Central memory CD8-positive, alpha-beta T cell (primary cell): Measurements from ENCODE around the gene TSPAN18.

Experiments
- ATAC-seq: fragments of 150-1000 bp; cut with Tn5 transposase; replicated peaks from 2 replicates; pipeline ENCODE4 v1.10.0; 2022; ENCODE audit warnings: mild to moderate bottlenecking, moderate FRiP score, moderate number of reproducible peaks; ENCODE audit not compliant: poor library complexity, severe bottlenecking; ENCODE audit errors: extremely low read depth
- DNase-seq, 2 donors: peaks; one replicate each; pipeline ENCODE4 v3.0.0; 2021; ENCODE audit warnings: low spot score in 2 of 2
- H3K27ac Mint-ChIP-seq: one replicate; pipeline ENCODE4 v1.8.0; 2022; ENCODE audit warnings: low read depth, mild to moderate bottlenecking, moderate library complexity, mixed read lengths
- H3K27me3 Mint-ChIP-seq: one replicate; pipeline ENCODE4 v1.8.0; 2022; ENCODE audit warnings: mixed read lengths
- H3K36me3 Mint-ChIP-seq: one replicate; pipeline ENCODE4 v1.8.0; 2022; ENCODE audit warnings: mild to moderate bottlenecking, moderate library complexity, mixed read lengths; ENCODE audit not compliant: insufficient read depth
- H3K4me1 Mint-ChIP-seq: one replicate; pipeline ENCODE4 v1.8.0; 2022; ENCODE audit warnings: mixed read lengths
- H3K4me3 Mint-ChIP-seq: one replicate; pipeline ENCODE4 v1.8.0; 2022; ENCODE audit warnings: mild to moderate bottlenecking, moderate library complexity, mixed read lengths
- H3K9me3 Mint-ChIP-seq: one replicate; pipeline ENCODE4 v1.8.0; 2022; ENCODE audit warnings: mixed read lengths

The TSPAN18 gene

GRCh38 chr11:44839458-44840084 is 112.8 kb downstream of the TSPAN18 start:
- no peaks in the 10 kb centered on the region for H3K27me3 Mint-ChIP-seq
- no peak overlapping the region for H3K4me3 Mint-ChIP-seq
- DNase-seq (no peak), ATAC-seq (no peak)
- no peaks in the 10 kb centered on the region for H3K36me3 Mint-ChIP-seq
- H3K9me3 Mint-ChIP-seq: no peaks in the 10 kb centered on the region
- no peaks in the 10 kb centered on the region for H3K4me1 Mint-ChIP-seq
- H3K27ac Mint-ChIP-seq: no peak overlapping the region

GRCh38 chr11:44840085-44840478 is 113.3 kb downstream of the TSPAN18 start:
- no peak for DNase-seq
- Mint-ChIP-seq H3K9me3 (no peaks in the 10 kb centered on the region), H3K4me3 (no peak overlapping the region), H3K4me1 (no peaks in the 10 kb centered on the region), H3K27ac (no peak overlapping the region), H3K36me3 (no peaks in the 10 kb centered on the region), H3K27me3 (no peaks in the 10 kb centered on the region)
- ATAC-seq: no peak

GRCh38 chr11:44840521-44841251 is 113.9 kb downstream of the TSPAN18 start:
- Mint-ChIP-seq H3K4me3 (no peak overlapping the region), H3K27ac (no peak overlapping the region), H3K4me1 (no peaks in the 10 kb centered on the region), H3K27me3 (no peaks in the 10 kb centered on the region), H3K36me3 (no peaks in the 10 kb centered on the region), H3K9me3 (no peaks in the 10 kb centered on the region)
- DNase-seq: no peak
- no peak for ATAC-seq

GRCh38 chr11:44842220-44842619 is 115.5 kb downstream of the TSPAN18 start:
- ATAC-seq: no peak
- Mint-ChIP-seq H3K4me3 (no peak overlapping the region), H3K4me1 (no peaks in the 10 kb centered on the region), H3K36me3 (no peaks in the 10 kb centered on the region), H3K27me3 (no peaks in the 10 kb centered on the region), H3K9me3 (peaks cover 5% of the 10 kb centered on the region), H3K27ac (no peak overlapping the region)
- no peak for DNase-seq

- no peak for DNase-seq
- Mint-ChIP-seq H3K4me3 (no peak overlapping the region), H3K27ac (peak overlapping the region; percentile 56), H3K9me3 (peaks cover 5% of the 10 kb centered on the region), H3K36me3 (no peaks in the 10 kb centered on the region), H3K4me1 (no peaks in the 10 kb centered on the region), H3K27me3 (no peaks in the 10 kb centered on the region)
- ATAC-seq: no peak
Observed at GRCh38 chr11:44846852-44847251, 120.1 kb downstream of the TSPAN18 start.

- H3K27ac Mint-ChIP-seq: no peak overlapping the region
- no peak overlapping the region for H3K4me3 Mint-ChIP-seq
- H3K36me3 Mint-ChIP-seq: no peaks in the 10 kb centered on the region
- H3K4me1 Mint-ChIP-seq: no peaks in the 10 kb centered on the region
- peaks cover 5% of the 10 kb centered on the region for H3K9me3 Mint-ChIP-seq
- DNase-seq (no peak), ATAC-seq (no peak)
- no peaks in the 10 kb centered on the region for H3K27me3 Mint-ChIP-seq
Observed at GRCh38 chr11:44847316-44847715, 120.6 kb downstream of the TSPAN18 start.

GRCh38 chr11:44848203-44848962 is 121.6 kb downstream of the TSPAN18 start:
- Mint-ChIP-seq H3K9me3 (peaks cover 5% of the 10 kb centered on the region), H3K27ac (no peak overlapping the region), H3K27me3 (no peaks in the 10 kb centered on the region), H3K36me3 (no peaks in the 10 kb centered on the region), H3K4me3 (no peak overlapping the region), H3K4me1 (no peaks in the 10 kb centered on the region)
- DNase-seq (no peak), ATAC-seq (no peak)

GRCh38 chr11:44848963-44849350 is 122.2 kb downstream of the TSPAN18 start:
- Mint-ChIP-seq H3K4me3 (no peak overlapping the region), H3K4me1 (no peaks in the 10 kb centered on the region), H3K27ac (no peak overlapping the region), H3K9me3 (peaks cover 5% of the 10 kb centered on the region), H3K36me3 (no peaks in the 10 kb centered on the region), H3K27me3 (no peaks in the 10 kb centered on the region)
- DNase-seq (no peak), ATAC-seq (no peak)

GRCh38 chr11:44849424-44849823 is 122.7 kb downstream of the TSPAN18 start:
- ATAC-seq (no peak), DNase-seq (no peak)
- Mint-ChIP-seq H3K27me3 (no peaks in the 10 kb centered on the region), H3K4me3 (no peak overlapping the region), H3K36me3 (no peaks in the 10 kb centered on the region), H3K9me3 (peaks cover 5% of the 10 kb centered on the region), H3K27ac (no peak overlapping the region), H3K4me1 (no peaks in the 10 kb centered on the region)

- H3K9me3 Mint-ChIP-seq: peaks cover 5% of the 10 kb centered on the region
- no peaks in the 10 kb centered on the region for H3K36me3 Mint-ChIP-seq
Observed at GRCh38 chr11:44849922-44850321, 123.2 kb downstream of the TSPAN18 start.

GRCh38 chr11:44851496-44851895 is 124.7 kb downstream of the TSPAN18 start:
- DNase-seq (no peak), ATAC-seq (no peak)
- H3K4me1 Mint-ChIP-seq: no peaks in the 10 kb centered on the region
- H3K9me3 Mint-ChIP-seq: peaks cover 5% of the 10 kb centered on the region
- no peaks in the 10 kb centered on the region for H3K27me3 Mint-ChIP-seq
- no peak overlapping the region for H3K27ac Mint-ChIP-seq
- no peaks in the 10 kb centered on the region for H3K36me3 Mint-ChIP-seq
- no peak overlapping the region for H3K4me3 Mint-ChIP-seq

More at GRCh38 chr11:44849922-44850321, 123.2 kb downstream of the TSPAN18 start:
- Mint-ChIP-seq H3K27me3 (no peaks in the 10 kb centered on the region), H3K27ac (no peak overlapping the region), H3K4me1 (no peaks in the 10 kb centered on the region), H3K4me3 (no peak overlapping the region)
- DNase-seq (no peak), ATAC-seq (no peak)

GRCh38 chr11:44852159-44852747 is 125.5 kb downstream of the TSPAN18 start:
- Mint-ChIP-seq H3K9me3 (no peaks in the 10 kb centered on the region), H3K4me1 (peaks cover 6% of the 10 kb centered on the region), H3K4me3 (no peak overlapping the region), H3K27ac (no peak overlapping the region), H3K36me3 (no peaks in the 10 kb centered on the region), H3K27me3 (peaks cover 6% of the 10 kb centered on the region)
- ATAC-seq (no peak), DNase-seq (no peak)
